ENCODE measurements around the gene CAMK2G. TPM values are rescaled to one million over a fixed set of nuclear protein-coding genes. Genes with fewer than 3 reads are reported as not detected.

Gene CAMK2G
- total and polyA plus RNA-seq, 11 donors: 8.0 to 18.6 (median 14.5) TPM

DNA sequence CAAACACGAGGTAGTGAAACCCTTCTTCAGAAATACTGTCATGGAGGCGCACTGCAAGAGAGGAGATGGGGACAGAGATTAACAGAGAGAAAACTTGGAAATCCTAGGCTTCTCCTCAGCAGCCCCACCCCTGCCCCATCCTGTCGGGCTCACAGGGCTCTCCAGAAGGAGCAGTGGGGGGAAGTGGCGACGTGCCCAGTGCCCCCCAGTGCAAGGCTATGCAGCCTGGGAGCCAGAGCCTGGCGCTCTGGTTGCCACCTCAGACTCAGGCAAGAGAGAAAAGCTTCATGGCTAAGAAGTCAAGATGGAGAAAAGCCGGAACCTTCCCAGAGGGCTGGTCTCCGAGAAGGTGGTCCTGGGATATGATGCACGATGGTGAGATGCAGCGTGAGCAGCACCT lies 21.2 kb downstream of the CAMK2G start:
- Histone ChIP-seq H3K36me3 (peaks cover 0 to 74% (median 28%) of the 10 kb centered on the region in 9 donors), H3K4me3 (no peak overlapping the region), H3K27me3 (no peaks in the 10 kb centered on the region), H3K4me1 (peaks cover 0 to 29% (median 14%) of the 10 kb centered on the region in 12 donors), H3K9me3 (no peaks in the 10 kb centered on the region), H3K27ac (peak overlapping the region in 1 of 12 donors; percentile 88)
- no peak for ATAC-seq
- DNase-seq: no peak
- no peak for TF ChIP-seq POLR2A (IDR thresholded peaks at IDR 0.05)
- TF ChIP-seq, protein P1, sequence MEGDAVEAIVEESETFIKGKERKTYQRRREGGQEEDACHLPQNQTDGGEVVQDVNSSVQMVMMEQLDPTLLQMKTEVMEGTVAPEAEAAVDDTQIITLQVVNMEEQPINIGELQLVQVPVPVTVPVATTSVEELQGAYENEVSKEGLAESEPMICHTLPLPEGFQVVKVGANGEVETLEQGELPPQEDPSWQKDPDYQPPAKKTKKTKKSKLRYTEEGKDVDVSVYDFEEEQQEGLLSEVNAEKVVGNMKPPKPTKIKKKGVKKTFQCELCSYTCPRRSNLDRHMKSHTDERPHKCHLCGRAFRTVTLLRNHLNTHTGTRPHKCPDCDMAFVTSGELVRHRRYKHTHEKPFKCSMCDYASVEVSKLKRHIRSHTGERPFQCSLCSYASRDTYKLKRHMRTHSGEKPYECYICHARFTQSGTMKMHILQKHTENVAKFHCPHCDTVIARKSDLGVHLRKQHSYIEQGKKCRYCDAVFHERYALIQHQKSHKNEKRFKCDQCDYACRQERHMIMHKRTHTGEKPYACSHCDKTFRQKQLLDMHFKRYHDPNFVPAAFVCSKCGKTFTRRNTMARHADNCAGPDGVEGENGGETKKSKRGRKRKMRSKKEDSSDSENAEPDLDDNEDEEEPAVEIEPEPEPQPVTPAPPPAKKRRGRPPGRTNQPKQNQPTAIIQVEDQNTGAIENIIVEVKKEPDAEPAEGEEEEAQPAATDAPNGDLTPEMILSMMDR (IDR thresholded peaks at IDR 0.05): no peak
- 90 to 94% (median 92%) methylated on average over 10 of the region's 10 CpGs for WGBS, 4 donors
- intact Hi-C loops (cut with DNase I): no loop called here

DNA sequence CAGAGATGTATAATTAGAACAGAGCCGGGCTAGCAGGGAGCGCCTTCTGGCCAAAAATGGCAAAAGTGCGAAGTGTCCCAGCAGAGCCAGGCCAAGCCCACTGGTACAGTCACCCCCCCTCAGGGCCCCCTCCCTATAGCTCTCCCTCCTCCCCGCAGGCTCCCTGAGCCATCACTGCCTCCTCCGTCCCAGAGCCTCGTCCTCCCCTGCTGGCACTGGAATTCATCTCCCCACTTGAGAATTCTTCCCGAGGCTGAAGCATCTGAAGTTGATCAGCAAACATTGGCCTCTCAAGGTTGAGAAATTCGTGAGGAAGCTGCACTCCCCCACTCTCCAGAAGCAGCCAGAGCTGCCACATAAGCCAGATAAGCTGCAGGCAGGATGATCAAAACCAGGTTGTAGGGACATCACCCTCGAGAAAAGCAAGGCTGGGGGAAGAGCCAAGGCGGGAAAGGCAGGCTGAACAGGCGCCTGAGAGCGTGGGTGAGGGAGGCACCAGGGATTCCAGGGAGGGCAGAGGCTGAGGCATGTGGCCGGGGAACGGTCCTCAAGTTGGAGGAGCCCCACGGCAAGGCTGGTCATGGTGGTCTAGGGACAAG lies 23.4 kb downstream of the CAMK2G start:
- peak in 3 of 4 donors; percentile 20 to 56 (median 38) for ATAC-seq
- intact Hi-C loops (cut with DNase I): loop anchor here in 1 of 10 donors (2.0 kb wide), 1 partner anchor 90 kb away; no protein-coding TSS in a partner anchor
- Histone ChIP-seq H3K27me3 (no peaks in the 10 kb centered on the region), H3K36me3 (peaks cover 0 to 82% (median 45%) of the 10 kb centered on the region in 9 donors), H3K9me3 (no peaks in the 10 kb centered on the region), H3K4me1 (peaks cover 0 to 29% (median 14%) of the 10 kb centered on the region in 12 donors), H3K4me3 (no peak overlapping the region), H3K27ac (peak overlapping the region in 5 of 12 donors; percentile 32 to 88 (median 56))
- peak in 4 of 5 donors; percentile 33 to 57 (median 44) for DNase-seq
- WGBS, 4 donors: 67 to 70% (median 68%) methylated on average over 15 of the region's 15 CpGs
- TF ChIP-seq, protein P1 (IDR thresholded peaks at IDR 0.05): no peak
- no peak for TF ChIP-seq POLR2A (IDR thresholded peaks at IDR 0.05)

DNA sequence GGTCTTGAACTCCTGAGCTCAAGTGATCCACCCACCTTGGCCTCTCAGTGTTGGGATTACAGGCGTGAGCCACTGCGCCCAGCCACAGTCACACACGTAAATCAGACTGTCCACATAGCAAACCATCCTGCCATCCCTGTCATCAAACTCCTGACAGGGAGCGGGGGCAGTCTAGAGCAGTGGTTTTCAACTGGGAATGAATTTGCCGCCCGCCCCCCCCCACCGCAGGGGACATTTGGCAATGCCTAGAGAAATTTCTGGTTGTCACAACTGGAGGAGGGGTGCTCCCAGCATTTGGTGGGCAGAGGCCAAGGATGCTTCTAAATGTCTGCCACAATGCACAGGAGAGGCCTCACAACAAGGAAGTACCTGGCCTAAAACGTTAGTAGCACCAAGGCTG lies 24.1 kb downstream of the CAMK2G start:
- no peaks in the 10 kb centered on the region for H3K9me3 ChIP-seq
- peak overlapping the region in 7 of 12 donors; percentile 0 to 88 (median 54) for H3K27ac ChIP-seq
- TF ChIP-seq POLR2A (IDR thresholded peaks at IDR 0.05): no peak
- TF ChIP-seq, protein P1 (IDR thresholded peaks at IDR 0.05): no peak
- no peak for ATAC-seq
- intact Hi-C loops (cut with DNase I): loop anchor here in 1 of 10 donors (2.0 kb wide), 1 partner anchor 91 kb away; no protein-coding TSS in a partner anchor
- 76 to 91% (median 89%) methylated on average over 8 of the region's 8 CpGs for WGBS, 4 donors
- DNase-seq: no peak
- no peaks in the 10 kb centered on the region for H3K27me3 ChIP-seq
- peaks cover 0 to 82% (median 44%) of the 10 kb centered on the region in 9 donors for H3K36me3 ChIP-seq
- H3K4me1 ChIP-seq: peaks cover 0 to 29% (median 14%) of the 10 kb centered on the region in 12 donors
- H3K4me3 ChIP-seq: no peak overlapping the region

DNA sequence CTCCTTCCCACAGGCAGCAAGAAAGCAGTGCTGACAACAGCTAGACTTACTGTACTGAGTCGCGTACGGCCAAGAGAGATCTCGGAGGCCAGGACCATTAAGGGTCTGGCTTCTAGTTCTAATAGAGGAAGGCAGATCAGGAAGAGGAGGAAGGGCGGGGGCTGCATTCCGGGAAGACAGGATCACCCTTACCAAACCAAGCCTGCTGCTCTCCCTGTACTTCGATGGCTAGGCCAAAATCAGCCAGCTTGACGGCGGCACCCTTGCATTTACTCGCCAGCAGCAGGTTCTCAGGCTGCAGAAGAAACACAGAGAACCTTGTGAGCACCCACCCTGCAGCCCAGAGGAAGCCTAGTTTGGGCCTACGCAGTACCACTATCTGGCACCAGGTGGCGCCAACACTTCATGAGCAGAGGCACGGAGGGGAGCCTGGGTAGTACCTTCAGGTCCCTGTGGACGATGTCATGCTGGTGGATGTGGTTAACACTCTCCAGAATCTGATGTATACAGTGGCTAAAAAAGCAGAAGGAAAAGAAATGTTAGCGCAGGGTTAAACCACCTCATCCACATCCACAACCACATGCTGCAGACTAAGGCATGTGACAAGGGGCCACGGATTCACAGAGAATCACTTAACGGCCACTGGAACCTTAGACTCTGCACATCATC lies 25.4 kb downstream of the CAMK2G start:
- intact Hi-C loops (cut with DNase I): loop anchor here (1.0 to 10.0 kb wide), 5 partner anchors 30 to 236 kb away; no protein-coding TSS in a partner anchor

More for the DNA sequence above, 25.4 kb downstream of the CAMK2G start:
- peak overlapping the region; percentile 7 to 88 (median 61) for H3K27ac ChIP-seq
- WGBS, 4 donors: 25 to 37% (median 35%) methylated on average over 16 to 17 of the region's 17 CpGs
- DNase-seq: peak; percentile 81 to 91 (median 84)
- TF ChIP-seq, protein P1 (IDR thresholded peaks at IDR 0.05): peak; percentile 99 to 100 (median 100)
- TF ChIP-seq POLR2A (IDR thresholded peaks at IDR 0.05): no peak
- peaks cover 0 to 80% (median 48%) of the 10 kb centered on the region in 9 donors for H3K36me3 ChIP-seq
- H3K4me3 ChIP-seq: peak overlapping the region in 6 of 12 donors; percentile 8 to 29 (median 16)
- peak; percentile 80 to 93 (median 92) for ATAC-seq
- H3K9me3 ChIP-seq: no peaks in the 10 kb centered on the region
- no peaks in the 10 kb centered on the region for H3K27me3 ChIP-seq
- peaks cover 0 to 29% (median 14%) of the 10 kb centered on the region in 12 donors for H3K4me1 ChIP-seq

Data from heart left ventricle (tissue), 16 donors.